K562 (cell line): ENCODE measurements around the gene RRAS. TPM values are rescaled to one million over a fixed set of nuclear protein-coding genes. Genes with fewer than 3 reads are reported as not detected.

Experiments used
- BRCA1 ChIP-seq, 2 experiments: fragments of 450-650 bp in 1 of 2; sonication (generic) in 1 of 2; formaldehyde crosslinking in 1 of 2; IDR thresholded peaks; 2 replicates each; pipeline versions ENCODE4 v1.5.0 to v1.6.1; 2017 to 2020; ENCODE audit warnings: mild to moderate bottlenecking in 1 of 2, missing genetic modification reagents in 1 of 2
- CCNT2 ChIP-seq: IDR thresholded peaks from 2 replicates; pipeline ENCODE4 v1.6.1; 2011; ENCODE audit warnings: borderline replicate concordance, low read depth, mild to moderate bottlenecking, moderate library complexity, mixed read lengths, low read length; ENCODE audit not compliant: insufficient read length; ENCODE audit errors: extremely low read depth
- HMBOX1 ChIP-seq: sonication (generic); IDR thresholded peaks from 2 replicates; pipeline ENCODE4 v1.6.1; 2016
- MAFG ChIP-seq: fragments of 450-650 bp; conservative IDR thresholded peaks from 2 replicates; pipeline ENCODE4 v1.6.1; 2016; ENCODE audit warnings: missing genetic modification characterization, missing compliant biosample characterization
- MAFK ChIP-seq: IDR thresholded peaks from 2 replicates; pipeline ENCODE4 v1.6.1; 2011; ENCODE audit warnings: low read length, improper control_type of control experiment
- NCOA4 ChIP-seq: fragments of 450-650 bp; IDR thresholded peaks from 2 replicates; pipeline ENCODE4 v1.6.1; 2018; ENCODE audit warnings: mild to moderate bottlenecking; ENCODE audit not compliant: partially characterized antibody
- NR4A1 ChIP-seq, 2 experiments: fragments of 250-450 bp in 1 of 2; fragments of 450-650 bp in 1 of 2; sonication (Bioruptor Pico) in 1 of 2; IDR thresholded peaks; 2 replicates each; pipeline versions ENCODE4 v1.4.0 to v1.6.1; 2016 to 2020; ENCODE audit warnings: mild to moderate bottlenecking in 2 of 2, missing compliant biosample characterization in 1 of 2, missing genetic modification characterization in 1 of 2, moderate library complexity in 1 of 2
- PTBP1 ChIP-seq: fragments of 200-400 bp; formaldehyde crosslinking; IDR thresholded peaks from 2 replicates; pipeline ENCODE4 v1.6.1; 2017; ENCODE audit warnings: low read depth, low read length
- RAD21 ChIP-seq, 2 experiments: fragments of 250-450 bp in 1 of 2; fragments of 450-650 bp in 1 of 2; sonication (Bioruptor Pico) in 1 of 2; formaldehyde crosslinking in 1 of 2; IDR thresholded peaks in 1 of 2; conservative IDR thresholded peaks in 1 of 2; 2 replicates each; pipeline versions ENCODE4 v1.4.0 to v1.8.0; 2020 to 2022; ENCODE audit warnings: mild to moderate bottlenecking in 2 of 2, moderate library complexity in 1 of 2
- SIRT6 ChIP-seq: IDR thresholded peaks from one replicate; pipeline ENCODE4 v1.6.1; 2012; ENCODE audit warnings: low read depth, mild to moderate bottlenecking, control low read depth, inconsistent platforms, low read length, moderate library complexity
- UBTF ChIP-seq, 2 experiments: IDR thresholded peaks; 2 replicates each; pipeline ENCODE4 v1.6.1; 2012; ENCODE audit warnings: improper control_type of control experiment in 2 of 2, low read depth in 2 of 2, low read length in 2 of 2, borderline replicate concordance in 1 of 2
- ZFP91 ChIP-seq: sonication (generic); formaldehyde crosslinking; IDR thresholded peaks from 2 replicates; pipeline ENCODE4 v1.8.0; 2022; ENCODE audit warnings: mild to moderate bottlenecking, missing genetic modification reagents
- ZNF165 ChIP-seq: fragments of 250-450 bp; sonication (Bioruptor Pico); IDR thresholded peaks from 2 replicates; pipeline ENCODE4 v1.4.0; 2020; ENCODE audit warnings: borderline replicate concordance
- ZNF518B ChIP-seq: fragments of 250-450 bp; sonication (Bioruptor Pico); IDR thresholded peaks from 2 replicates; pipeline ENCODE4 v1.5.0; 2021; ENCODE audit warnings: mild to moderate bottlenecking, moderate library complexity
- polyA plus RNA-seq, 8 experiments: library from polyadenylated mRNA; depleted of rRNA in 4 of 8; stranded (reverse) in 5 of 8; unstranded in 3 of 8; fragments of >200 nt; fragmentation: Nextera tagmentation in 2 of 8; fragmentation: Illumina TruSeq in 1 of 8; extraction: Ambion mirVana in 2 of 8; extraction: Trizol in 1 of 8; gene quantifications; 2 replicates each; pipeline versions ENCODE4 v1.2.1 to v1.2.3, GENCODE V29; 2011 to 2014; ENCODE audit warnings: inconsistent platforms in 1 of 8, missing spikeins in 1 of 8
- total RNA-seq, 7 experiments: library from RNA; depleted of rRNA in 6 of 7; stranded (reverse); fragments of >200 nt in 6 of 7; fragmentation: Illumina TruSeq in 2 of 7; extraction: Trizol in 2 of 7; gene quantifications; 2 replicates each; pipeline versions ENCODE4 v1.2.1 to v1.2.3, GENCODE V29; 2011 to 2021; ENCODE audit warnings: low replicate concordance in 1 of 7

The RRAS gene
- total and polyA plus RNA-seq, 9 of the 15 experiments (the other 6 are each of a cell fraction or from before 2014, with no cell fraction given), result 0.70 to 17.3 (median 8.2) TPM

- TF ChIP-seq ZNF518B (CRISPR knock-in tag) (no peak), SIRT6 (no peak), PTBP1 (0 out of 2 replicates have a peak, but pooled peaks have one; percentile 50), ZNF165 (no peak), RAD21 (CRISPR knock-in tag; conservative IDR thresholded peaks at IDR 0.05 in 1 of 2, IDR thresholded peaks at IDR 0.05 in 1 of 2) (peak; percentile 78 to 81), HMBOX1 (no peak), MAFG (tag) (no peak), ZFP91 (CRISPR knock-in tag) (no peak), NR4A1 (CRISPR knock-in tag; IDR thresholded peaks at IDR 0.05) (no peak), NR4A1 (tag; IDR thresholded peaks at IDR 0.05) (no peak), UBTF (IDR thresholded peaks at IDR 0.05; ENCODE audit: borderline replicate concordance in 1 of 2, low read depth in 2 of 2, low read length in 2 of 2) (no peak), NCOA4 (no peak), MAFK (no peak), BRCA1 (IDR thresholded peaks at IDR 0.05) (no peak), BRCA1 (CRISPR knock-in tag; IDR thresholded peaks at IDR 0.05) (0 out of 2 replicates have a peak, but pooled peaks have one; percentile 18), CCNT2 (peak; percentile 29)
Measured at GRCh38 chr19:49680421-49681351, 40.7 kb upstream of the RRAS start (continued).
